Left ventricle myocardium inferior (tissue), 1 donor: Measurements from ENCODE around the gene AR. TPM values are rescaled to one million over a fixed set of nuclear protein-coding genes. Genes with fewer than 3 reads are reported as not detected.

Experiments
- DNase-seq: peaks from one replicate; pipeline ENCODE4 v3.0.0-alpha.2; 2020
- H3K27ac ChIP-seq: fragments of 200-600 bp; replicated peaks from 2 replicates; pipeline ENCODE4 v1.8.0; 2021
- H3K27me3 ChIP-seq: fragments of 200-600 bp; 2 replicates; pipeline ENCODE4 v1.8.0; 2021; ENCODE audit warnings: low read depth
- H3K36me3 ChIP-seq: fragments of 200-600 bp; 2 replicates; pipeline ENCODE4 v1.8.0; 2021
- H3K4me1 ChIP-seq: fragments of 200-600 bp; 2 replicates; pipeline ENCODE4 v1.8.0; 2021
- H3K4me3 ChIP-seq: fragments of 200-600 bp; 2 replicates; pipeline ENCODE4 v1.8.0; 2021; ENCODE audit warnings: mild to moderate bottlenecking, moderate library complexity
- H3K9me3 ChIP-seq: fragments of 200-600 bp; replicated peaks from 2 replicates; pipeline ENCODE4 v1.8.0; 2021
- intact Hi-C: fragments of 100-400 bp; cut with micrococcal nuclease; formaldehyde crosslinking; loops from one replicate; pipeline ENCODE4 v1.11.0; 2022
- total RNA-seq: library from RNA; stranded (reverse); fragmentation: NEBNext Ultra II Directional; extraction: Animal tissue kit (Norgen Biotek cat#: 25700); gene quantifications from one replicate; pipeline ENCODE4 v1.2.1, GENCODE V29; 2021
- TF ChIP-seq, protein P1 (sequence below): fragments of 200-600 bp; IDR thresholded peaks from 2 replicates; pipeline ENCODE4 v1.8.0; 2021; ENCODE audit warnings: antibody characterized with exemption, mild to moderate bottlenecking, borderline replicate concordance
- donor health status: DM: no; HTN: yes; CAD: no; lungs with severe emphysema.

AR gene
- total RNA-seq, 1 donor from 2014 or later, result 18.4 TPM

DNA sequence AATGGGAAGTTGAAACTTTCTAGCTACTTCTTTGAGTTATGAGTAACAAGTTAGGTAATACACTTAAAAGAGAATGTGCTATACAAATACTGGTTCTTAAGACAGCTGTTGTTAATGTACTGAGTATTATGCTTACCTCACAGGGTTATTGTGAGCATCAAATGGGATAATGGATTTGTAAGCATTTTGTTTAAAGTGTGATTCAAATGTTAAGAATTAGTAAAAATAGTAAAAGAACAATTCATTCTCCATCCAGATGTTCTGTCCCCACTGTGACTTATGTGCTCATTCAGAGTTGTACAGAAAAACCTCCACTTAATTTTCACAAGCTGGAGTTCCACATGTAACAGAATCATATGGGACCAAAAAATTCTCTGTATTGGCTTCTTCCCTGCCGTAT, 63.6 kb downstream of the AR start:
- no peak overlapping the region for H3K4me3 ChIP-seq
- no peak overlapping the region for H3K27ac ChIP-seq
- no peaks in the 10 kb centered on the region for H3K9me3 ChIP-seq
- no peak for DNase-seq
- TF ChIP-seq, protein P1, sequence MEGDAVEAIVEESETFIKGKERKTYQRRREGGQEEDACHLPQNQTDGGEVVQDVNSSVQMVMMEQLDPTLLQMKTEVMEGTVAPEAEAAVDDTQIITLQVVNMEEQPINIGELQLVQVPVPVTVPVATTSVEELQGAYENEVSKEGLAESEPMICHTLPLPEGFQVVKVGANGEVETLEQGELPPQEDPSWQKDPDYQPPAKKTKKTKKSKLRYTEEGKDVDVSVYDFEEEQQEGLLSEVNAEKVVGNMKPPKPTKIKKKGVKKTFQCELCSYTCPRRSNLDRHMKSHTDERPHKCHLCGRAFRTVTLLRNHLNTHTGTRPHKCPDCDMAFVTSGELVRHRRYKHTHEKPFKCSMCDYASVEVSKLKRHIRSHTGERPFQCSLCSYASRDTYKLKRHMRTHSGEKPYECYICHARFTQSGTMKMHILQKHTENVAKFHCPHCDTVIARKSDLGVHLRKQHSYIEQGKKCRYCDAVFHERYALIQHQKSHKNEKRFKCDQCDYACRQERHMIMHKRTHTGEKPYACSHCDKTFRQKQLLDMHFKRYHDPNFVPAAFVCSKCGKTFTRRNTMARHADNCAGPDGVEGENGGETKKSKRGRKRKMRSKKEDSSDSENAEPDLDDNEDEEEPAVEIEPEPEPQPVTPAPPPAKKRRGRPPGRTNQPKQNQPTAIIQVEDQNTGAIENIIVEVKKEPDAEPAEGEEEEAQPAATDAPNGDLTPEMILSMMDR, result no peak
- intact Hi-C loops, result no loop called here
- H3K36me3 ChIP-seq, result no peaks in the 10 kb centered on the region
- peaks cover 8% of the 10 kb centered on the region for H3K4me1 ChIP-seq
- no peaks in the 10 kb centered on the region for H3K27me3 ChIP-seq

DNA sequence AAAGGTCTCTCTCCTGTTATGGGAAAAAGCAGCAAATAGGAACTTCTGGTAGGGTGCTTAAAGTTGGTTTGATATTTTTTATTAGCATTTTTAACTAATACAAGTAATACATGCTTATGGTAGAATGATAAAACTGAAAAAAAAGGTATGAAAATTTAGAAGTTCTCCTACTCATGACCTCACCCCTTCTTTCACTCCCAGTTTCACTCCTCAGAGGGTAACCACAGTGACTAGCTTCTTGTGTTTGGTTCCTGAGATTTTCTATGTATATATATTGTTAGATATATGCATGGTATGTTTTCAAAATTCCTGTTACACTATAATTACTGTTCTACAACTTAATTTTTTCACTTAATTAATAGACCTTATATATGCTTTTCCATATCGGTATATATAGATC, 66.5 kb downstream of the AR start:
- Histone ChIP-seq H3K9me3 (peaks cover 15% of the 10 kb centered on the region), H3K36me3 (no peaks in the 10 kb centered on the region), H3K27me3 (no peaks in the 10 kb centered on the region), H3K27ac (no peak overlapping the region), H3K4me1 (no peaks in the 10 kb centered on the region), H3K4me3 (no peak overlapping the region)
- DNase-seq, result no peak
- TF ChIP-seq, protein P1, result no peak
- intact Hi-C loops, result no loop called here

DNA sequence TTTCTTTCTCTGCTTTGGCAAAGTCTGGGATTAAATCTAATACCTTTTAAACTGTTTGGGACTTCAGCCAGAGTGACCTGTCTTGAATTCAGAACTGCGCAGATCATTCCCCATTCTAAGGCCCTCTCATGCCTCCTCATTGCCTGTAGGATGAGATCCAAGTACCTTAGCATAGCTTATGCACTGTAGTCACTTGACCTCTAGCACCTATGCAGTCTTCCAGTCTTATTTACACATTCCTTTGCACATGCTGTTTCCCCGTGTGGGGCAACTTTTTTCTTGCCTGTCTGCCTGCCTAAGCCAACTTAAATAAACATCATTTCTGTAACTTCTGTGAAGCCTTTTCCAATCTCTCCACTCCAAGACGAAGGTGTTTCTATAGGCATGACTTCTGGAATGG, 68.4 kb downstream of the AR start:
- DNase-seq, result no peak
- Histone ChIP-seq H3K4me1 (no peaks in the 10 kb centered on the region), H3K9me3 (peaks cover 19% of the 10 kb centered on the region), H3K27me3 (no peaks in the 10 kb centered on the region), H3K36me3 (no peaks in the 10 kb centered on the region), H3K27ac (no peak overlapping the region), H3K4me3 (no peak overlapping the region)
- intact Hi-C loops, result no loop called here
- TF ChIP-seq, protein P1, result no peak

DNA sequence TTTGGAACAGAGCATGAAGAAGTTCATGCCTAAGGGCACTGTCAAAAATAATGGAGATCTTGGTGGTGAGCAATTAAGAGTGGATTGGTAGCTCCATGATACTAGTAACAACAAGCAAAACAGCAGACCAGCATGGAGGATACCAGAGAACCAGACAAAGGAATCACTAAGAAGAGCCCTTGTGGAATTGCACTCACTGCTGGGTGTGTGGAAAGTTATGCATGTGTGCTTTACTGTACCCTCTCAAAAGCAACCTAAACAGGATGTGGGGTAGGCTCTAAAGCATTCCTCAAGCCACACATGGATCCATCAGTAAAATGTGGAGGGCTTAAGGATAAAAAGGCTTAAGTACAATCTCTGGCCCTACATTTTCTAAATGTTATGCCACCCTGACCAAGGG, 69.5 kb downstream of the AR start:
- Histone ChIP-seq H3K4me3 (no peak overlapping the region), H3K4me1 (no peaks in the 10 kb centered on the region), H3K27me3 (no peaks in the 10 kb centered on the region), H3K27ac (no peak overlapping the region), H3K36me3 (no peaks in the 10 kb centered on the region), H3K9me3 (peaks cover 19% of the 10 kb centered on the region)
- DNase-seq, result no peak
- intact Hi-C loops, result no loop called here
- TF ChIP-seq, protein P1, result no peak

DNA sequence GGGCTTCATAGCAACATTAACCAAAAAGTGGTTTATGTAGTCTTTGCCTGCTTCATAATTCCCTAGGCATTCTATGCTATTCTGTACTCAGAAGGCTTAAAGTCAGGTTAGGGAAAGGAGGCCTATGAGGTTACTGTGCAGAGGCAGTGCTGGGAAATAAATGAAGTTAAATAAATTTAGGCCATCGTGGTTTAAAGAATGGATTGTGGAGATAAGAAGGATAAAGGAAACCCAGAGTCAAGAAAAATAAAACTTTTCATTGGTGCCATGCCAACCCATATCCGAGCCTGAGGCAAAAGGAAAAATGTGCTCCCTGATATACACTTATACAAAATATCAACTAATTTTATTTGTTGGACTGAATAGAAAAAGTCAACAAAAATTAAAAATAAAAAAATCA, 70.2 kb downstream of the AR start:
- Histone ChIP-seq H3K36me3 (no peaks in the 10 kb centered on the region), H3K27me3 (no peaks in the 10 kb centered on the region), H3K4me3 (no peak overlapping the region), H3K9me3 (peaks cover 19% of the 10 kb centered on the region), H3K27ac (no peak overlapping the region), H3K4me1 (no peaks in the 10 kb centered on the region)
- intact Hi-C loops, result no loop called here
- TF ChIP-seq, protein P1, result no peak
- no peak for DNase-seq

DNA sequence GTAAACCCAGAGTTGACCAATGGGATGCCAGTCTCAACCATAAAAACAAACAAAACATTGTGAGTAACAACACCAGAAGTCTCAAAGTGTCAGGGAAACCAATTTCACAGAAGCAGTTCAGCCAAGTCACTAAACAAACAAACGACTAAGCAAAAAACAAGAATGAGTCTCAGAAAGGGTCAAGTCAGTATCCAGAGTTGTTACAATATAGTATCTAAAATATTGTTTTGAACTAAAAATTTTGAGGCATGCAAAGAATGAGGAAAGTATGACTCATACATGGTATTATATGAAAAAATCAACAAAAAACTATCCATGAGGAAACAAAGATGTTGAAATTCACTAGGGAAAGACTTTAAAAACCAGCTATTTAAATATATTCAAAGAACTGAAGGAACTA, 70.6 kb downstream of the AR start:
- no peak overlapping the region for H3K4me3 ChIP-seq
- DNase-seq, result no peak
- no peaks in the 10 kb centered on the region for H3K36me3 ChIP-seq
- H3K9me3 ChIP-seq, result peaks cover 19% of the 10 kb centered on the region
- TF ChIP-seq, protein P1, result no peak
- intact Hi-C loops, result no loop called here
- H3K27me3 ChIP-seq, result no peaks in the 10 kb centered on the region
- H3K27ac ChIP-seq, result no peak overlapping the region
- no peaks in the 10 kb centered on the region for H3K4me1 ChIP-seq
